ENCODE data around the gene REEP2.
"Not testable (repeated sequence)": the region's sequence is repeated elsewhere in the genome, so short reads cannot be mapped to it uniquely, and the experiment has no call there.

REEP2 gene

DNA sequence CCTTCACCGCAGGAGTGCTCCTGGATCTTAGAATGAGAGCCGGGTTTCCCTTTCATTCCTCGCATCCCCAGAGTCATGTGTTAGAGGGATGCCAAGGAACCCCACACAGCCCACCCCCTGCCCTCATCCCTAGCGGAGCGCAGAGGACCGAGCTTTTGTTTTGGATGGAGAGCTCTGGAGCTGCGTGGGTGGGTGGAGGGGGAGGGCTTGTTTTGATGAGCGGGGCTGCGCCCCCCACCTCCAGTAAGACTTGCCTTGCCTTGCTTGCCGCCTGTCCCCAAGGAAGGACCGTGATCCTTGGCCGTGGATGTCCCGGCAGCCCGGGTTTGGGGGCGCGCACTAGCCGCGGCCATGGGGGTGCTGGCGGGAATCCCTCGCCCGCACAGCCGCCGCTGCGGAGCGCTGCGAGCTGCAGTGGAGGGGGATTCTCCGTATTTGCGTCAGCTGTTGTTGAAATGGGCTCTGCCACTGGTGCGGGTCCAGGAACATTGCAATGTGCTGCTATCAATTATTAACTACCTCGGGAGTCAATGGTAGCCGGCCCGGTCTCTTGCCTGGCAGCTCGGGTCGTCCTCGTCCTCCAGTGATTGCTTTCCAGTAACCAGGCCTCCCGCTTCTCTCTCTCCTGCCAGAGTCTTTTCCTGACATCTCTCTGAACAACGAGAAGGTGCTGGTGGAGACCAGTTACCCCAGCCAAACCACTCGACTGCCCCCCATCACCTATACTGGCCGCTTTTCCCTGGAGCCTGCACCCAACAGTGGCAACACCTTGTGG lies 27.5 kb downstream of the REEP2 start:
- no peak for DNase-seq (ENCODE audit: low read depth in 2 of 2)

DNA sequence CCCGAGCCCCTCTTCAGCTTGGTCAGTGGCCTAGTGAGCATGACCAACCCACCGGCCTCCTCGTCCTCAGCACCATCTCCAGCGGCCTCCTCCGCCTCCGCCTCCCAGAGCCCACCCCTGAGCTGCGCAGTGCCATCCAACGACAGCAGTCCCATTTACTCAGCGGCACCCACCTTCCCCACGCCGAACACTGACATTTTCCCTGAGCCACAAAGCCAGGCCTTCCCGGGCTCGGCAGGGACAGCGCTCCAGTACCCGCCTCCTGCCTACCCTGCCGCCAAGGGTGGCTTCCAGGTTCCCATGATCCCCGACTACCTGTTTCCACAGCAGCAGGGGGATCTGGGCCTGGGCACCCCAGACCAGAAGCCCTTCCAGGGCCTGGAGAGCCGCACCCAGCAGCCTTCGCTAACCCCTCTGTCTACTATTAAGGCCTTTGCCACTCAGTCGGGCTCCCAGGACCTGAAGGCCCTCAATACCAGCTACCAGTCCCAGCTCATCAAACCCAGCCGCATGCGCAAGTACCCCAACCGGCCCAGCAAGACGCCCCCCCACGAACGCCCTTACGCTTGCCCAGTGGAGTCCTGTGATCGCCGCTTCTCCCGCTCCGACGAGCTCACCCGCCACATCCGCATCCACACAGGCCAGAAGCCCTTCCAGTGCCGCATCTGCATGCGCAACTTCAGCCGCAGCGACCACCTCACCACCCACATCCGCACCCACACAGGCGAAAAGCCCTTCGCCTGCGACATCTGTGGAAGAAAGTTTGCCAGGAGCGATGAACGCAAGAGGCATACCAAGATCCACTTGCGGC lies 28.2 kb downstream of the REEP2 start:
- no peak for DNase-seq (ENCODE audit: low read depth in 2 of 2)

DNA sequence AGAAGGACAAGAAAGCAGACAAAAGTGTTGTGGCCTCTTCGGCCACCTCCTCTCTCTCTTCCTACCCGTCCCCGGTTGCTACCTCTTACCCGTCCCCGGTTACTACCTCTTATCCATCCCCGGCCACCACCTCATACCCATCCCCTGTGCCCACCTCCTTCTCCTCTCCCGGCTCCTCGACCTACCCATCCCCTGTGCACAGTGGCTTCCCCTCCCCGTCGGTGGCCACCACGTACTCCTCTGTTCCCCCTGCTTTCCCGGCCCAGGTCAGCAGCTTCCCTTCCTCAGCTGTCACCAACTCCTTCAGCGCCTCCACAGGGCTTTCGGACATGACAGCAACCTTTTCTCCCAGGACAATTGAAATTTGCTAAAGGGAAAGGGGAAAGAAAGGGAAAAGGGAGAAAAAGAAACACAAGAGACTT lies 28.9 kb downstream of the REEP2 start:
- no peak for DNase-seq (ENCODE audit: low read depth in 2 of 2)

DNA sequence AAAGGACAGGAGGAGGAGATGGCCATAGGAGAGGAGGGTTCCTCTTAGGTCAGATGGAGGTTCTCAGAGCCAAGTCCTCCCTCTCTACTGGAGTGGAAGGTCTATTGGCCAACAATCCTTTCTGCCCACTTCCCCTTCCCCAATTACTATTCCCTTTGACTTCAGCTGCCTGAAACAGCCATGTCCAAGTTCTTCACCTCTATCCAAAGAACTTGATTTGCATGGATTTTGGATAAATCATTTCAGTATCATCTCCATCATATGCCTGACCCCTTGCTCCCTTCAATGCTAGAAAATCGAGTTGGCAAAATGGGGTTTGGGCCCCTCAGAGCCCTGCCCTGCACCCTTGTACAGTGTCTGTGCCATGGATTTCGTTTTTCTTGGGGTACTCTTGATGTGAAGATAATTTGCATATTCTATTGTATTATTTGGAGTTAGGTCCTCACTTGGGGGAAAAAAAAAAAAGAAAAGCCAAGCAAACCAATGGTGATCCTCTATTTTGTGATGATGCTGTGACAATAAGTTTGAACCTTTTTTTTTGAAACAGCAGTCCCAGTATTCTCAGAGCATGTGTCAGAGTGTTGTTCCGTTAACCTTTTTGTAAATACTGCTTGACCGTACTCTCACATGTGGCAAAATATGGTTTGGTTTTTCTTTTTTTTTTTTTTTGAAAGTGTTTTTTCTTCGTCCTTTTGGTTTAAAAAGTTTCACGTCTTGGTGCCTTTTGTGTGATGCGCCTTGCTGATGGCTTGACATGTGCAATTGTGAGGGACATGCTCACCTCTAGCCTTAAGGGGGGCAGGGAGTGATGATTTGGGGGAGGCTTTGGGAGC lies 29.5 kb downstream of the REEP2 start:
- DNase-seq (ENCODE audit: low read depth in 2 of 2), result no peak

DNA sequence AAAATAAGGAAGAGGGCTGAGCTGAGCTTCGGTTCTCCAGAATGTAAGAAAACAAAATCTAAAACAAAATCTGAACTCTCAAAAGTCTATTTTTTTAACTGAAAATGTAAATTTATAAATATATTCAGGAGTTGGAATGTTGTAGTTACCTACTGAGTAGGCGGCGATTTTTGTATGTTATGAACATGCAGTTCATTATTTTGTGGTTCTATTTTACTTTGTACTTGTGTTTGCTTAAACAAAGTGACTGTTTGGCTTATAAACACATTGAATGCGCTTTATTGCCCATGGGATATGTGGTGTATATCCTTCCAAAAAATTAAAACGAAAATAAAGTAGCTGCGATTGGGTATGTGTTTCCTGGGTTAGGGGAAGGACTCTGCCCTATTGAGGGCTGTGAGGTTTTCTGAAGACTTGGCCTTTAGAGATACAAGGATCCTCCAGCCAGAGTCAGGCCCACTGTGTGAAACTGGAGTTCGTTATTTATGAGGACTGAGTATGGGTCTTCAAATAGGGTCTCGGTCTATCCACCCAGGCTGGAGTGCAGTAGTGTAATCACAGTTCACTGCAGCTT lies 30.2 kb downstream of the REEP2 start:
- DNase-seq (ENCODE audit: low read depth in 2 of 2), result no peak

DNA sequence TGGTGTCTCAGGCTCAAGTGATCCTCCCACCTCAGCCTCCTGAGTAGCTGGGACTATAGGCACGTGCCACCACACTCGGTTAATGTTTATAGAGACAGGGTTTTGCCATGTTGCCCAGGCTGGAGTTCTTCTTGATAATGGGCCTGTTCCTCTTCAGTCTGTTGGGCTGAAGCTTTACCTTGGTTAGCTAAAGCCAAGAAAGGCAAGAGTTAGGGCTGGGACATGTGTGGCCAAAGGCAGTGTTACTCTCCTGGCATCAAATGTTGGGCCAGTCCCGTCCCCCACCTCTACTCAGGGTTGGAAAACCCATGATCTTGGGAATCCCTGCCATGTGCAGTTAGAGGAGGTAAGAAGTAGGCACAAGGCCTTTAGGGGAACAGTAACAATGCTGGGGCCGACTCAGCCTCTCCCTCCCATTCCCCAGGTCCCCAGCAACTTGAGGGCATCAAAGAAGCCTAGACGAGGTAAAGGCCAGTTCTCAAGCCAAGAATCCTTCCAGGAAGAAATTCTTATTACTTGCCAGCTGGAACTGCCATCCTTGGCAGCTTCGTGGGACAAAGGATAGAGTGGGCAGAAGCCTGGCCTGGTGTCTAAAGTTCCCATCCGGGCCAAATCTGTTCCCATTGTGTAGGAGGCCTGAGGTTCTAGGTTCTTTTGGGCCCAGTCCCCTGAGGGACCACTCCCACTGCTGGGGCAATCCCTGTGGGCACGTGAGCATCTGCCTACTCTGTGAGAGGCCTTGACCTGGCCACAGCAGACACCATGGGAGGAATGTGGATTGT lies 30.9 kb downstream of the REEP2 start:
- DNase-seq (ENCODE audit: low read depth in 2 of 2), result no peak

DNA sequence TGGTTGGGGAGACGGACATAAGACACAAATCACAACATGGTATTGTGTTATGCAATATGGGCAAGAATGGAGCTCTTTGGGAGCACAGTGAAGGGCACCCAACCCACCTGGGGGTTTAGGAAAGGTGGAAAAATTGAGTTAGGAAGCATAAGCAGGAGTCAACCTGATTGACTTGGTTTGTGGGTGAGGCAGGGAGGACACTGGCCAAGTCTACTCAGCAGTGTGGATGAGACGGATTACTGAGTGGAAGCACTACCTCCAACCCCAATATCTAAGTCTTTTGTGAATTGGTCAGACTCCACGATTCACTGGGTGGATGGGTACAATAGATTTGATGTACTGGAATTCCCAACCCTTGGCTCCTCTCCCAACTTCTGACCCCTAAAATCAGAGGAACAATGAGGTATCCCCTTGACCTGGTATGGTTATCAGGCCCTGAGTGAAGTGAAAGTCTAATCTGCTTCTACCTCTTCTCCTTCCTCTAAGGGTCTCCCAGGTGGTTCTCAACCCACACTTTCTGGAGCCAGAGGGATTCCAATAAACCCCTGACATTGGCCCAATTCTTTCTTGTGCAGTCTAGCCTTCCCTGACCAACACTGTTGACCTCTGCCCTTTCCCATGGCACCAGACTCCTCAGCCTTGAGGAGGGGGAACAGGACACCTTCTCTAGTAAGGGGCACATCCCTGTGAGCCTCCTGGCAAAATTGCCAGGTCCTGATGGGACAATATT lies 31.6 kb downstream of the REEP2 start:
- no peak for DNase-seq (ENCODE audit: low read depth in 2 of 2)

DNA sequence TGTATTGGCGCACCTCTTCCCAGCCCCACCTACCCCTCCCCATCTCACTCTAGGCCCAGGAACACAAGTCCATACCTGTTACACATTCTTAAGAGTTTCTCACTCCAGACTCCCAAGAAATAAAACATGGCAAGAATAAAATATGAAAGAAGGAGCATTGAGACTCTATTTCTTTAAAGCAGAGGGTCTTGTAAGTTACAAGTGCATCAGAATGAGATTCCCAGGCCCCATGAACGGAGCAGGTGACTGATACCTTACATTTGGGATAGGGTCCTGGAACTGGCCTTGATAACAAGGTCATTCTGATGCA lies 32.1 kb downstream of the REEP2 start:
- DNase-seq (ENCODE audit: low read depth in 2 of 2), result no peak

DNA sequence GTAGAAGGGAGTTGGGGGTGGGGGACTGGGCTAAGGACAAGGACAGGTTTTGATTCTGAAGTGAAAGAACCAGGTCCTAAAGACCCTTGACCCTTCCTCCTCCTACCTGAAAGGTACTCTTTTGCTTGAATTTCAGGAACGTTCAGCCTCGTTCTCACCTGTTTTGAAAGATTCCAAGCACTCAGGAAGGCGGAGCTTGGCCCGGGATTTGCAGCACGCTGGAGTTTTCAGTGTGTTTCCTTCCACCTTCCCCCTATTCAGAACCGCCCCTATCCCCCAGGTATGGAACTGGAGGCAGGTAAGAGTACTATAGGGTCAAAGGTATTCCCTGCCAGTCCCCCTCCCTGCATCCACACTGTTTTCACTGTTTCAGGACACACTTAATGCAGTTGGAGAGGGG lies 33.5 kb downstream of the REEP2 start:
- no peak for DNase-seq (ENCODE audit: low read depth in 2 of 2)

DNA sequence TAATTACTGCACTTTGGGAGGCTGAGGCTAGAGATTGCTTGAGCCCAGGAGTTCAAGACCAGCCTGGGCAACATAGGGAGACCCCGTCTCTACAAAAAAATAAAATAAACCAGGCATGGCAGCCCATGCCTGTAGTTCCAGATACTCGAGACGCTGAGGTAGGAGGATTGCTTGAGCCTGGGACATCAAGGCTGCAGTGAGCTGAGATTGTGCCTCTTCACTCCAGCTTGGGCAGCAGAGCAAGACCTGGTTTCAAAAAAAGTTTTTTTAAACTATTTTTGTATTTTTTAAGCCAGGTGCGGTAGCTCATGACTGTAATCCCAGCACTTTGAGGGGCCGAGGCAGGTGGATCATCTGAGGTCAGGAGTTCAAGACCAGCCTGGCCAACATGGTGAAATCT lies 34.3 kb downstream of the REEP2 start:
- DNase-seq (ENCODE audit: low read depth in 2 of 2), result not testable (repeated sequence)

DNA sequence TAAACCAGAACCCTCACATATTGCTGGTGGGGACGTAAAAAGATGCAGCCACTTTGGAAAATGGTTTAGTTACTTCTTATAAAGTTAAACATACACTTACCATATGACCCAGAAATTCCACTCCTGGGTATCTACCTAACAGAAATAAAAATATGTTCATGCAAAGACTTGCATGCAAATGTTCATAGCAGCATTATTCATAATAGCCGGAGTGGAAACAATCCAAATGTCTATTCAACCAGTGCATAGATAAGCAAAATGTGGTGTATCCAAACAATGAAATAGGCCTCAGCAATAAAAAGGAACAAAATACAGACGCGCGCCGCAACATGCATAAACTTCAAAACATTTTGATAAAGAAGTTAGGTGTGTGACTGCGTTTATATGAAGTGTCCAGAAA lies 38.1 kb downstream of the REEP2 start:
- DNase-seq (ENCODE audit: low read depth in 2 of 2), result no peak

DNA sequence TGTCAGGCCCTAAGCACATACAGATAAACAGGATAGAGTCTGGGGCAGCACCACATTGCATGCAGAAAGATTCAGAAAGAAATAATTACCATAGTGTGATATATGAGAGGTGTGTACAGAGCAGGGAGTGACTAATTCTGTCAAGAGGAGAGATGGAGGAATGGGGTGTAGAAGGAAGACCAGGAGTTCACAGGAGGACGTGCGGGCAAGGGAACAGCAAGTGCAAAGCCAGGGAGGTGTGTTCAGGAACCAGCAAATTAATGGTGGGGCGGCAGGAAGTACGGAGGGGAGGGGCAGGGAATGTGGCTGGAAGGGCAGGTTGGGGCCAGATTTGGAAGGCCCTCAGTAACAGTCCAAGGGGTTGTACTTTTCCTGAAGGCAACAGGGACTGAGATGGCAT lies 43.8 kb downstream of the REEP2 start:
- DNase-seq (ENCODE audit: low read depth in 2 of 2), result no peak

DNA sequence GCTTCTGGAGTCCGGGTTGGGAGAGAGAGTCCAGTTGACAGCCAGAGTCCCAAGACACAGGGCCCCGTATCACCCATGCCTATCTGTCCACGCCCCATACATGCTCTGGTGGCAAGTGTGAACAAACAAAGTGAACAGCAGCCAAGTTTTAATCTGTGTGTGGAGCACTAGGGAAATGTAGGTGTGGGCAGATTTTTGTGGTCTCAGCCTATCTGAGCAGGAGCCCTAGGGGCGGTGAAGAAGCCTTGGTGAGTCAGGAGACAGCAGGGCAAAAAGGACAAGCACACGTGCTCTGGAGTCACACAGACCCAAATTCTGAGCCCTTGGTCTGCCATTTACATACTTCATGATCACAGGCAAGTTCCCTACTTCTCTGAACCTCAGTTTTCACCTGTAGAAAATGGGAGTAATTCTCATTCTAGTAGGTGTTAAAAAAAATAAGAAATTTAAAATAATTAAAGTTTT lies 49.7 kb downstream of the REEP2 start:
- DNase-seq (ENCODE audit: low read depth in 2 of 2), result no peak

DNA sequence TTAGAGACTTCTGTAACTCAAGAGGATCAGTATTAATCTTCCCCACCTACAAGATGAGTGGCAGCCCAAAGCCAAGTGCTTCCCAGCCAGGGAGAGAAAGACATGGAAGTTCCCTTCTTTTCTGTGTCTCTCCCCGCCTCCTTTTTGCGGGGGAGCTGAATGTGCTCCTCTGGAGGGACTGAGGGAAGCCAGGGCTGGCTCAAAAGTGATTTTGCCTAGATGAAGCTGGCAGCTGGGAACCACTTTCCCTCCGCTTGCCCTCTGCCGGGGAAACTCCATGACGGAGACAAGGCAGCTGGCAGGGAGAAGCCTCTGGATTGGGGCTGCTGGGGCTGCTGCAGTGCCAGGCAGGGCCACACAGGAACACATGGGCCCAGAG lies 50.8 kb downstream of the REEP2 start:
- DNase-seq (ENCODE audit: low read depth in 2 of 2), result no peak

DNA sequence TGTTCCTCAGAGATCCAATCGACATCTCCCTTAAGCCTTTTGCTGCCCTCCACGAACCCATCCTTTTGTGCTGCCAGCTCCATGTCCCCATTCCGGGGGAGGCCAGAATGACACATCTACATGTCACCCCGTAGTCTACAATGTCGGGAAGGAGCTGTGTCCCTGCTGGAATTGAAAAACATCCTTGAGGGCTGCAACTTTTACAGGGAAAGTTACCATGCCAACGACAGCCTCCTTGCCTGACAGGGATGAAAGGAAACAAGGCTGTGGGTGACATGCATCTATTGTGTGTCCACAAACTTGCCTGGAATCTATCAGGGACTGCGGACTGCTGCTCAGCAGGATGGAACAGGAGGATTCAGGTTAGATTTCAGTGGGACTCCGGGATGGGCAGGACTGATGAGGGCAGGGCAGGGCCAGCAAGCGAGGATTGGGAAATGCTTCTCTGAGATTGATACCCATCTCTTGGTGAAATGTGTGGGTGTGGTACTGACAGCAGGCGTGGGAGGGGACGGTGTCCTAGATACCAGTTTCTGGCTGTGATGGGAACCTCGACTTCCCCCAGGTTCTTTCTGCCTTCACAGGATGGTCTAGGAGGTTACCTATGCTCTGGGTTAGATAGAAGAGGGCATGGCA lies 51.9 kb downstream of the REEP2 start:
- no peak for DNase-seq (ENCODE audit: low read depth in 2 of 2)

DNA sequence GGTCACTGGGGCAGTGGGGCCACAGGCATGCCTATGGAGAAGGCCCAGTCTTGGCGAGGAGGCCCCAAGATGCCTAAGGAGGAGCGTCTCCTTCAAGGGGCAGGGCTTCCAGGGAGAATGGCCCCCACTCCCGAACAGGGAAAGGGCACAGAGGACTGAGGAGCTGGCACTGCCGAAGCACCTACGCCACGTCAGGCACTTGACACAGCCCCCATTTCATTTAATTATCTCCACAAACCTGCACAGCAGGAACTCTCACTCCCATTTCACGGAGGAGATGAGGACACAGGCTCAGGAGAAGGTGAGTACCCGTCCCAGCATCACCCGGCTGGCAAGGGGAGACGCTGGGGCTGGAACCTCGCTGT lies 52.4 kb downstream of the REEP2 start:
- DNase-seq (ENCODE audit: low read depth in 2 of 2), result no peak

DNA sequence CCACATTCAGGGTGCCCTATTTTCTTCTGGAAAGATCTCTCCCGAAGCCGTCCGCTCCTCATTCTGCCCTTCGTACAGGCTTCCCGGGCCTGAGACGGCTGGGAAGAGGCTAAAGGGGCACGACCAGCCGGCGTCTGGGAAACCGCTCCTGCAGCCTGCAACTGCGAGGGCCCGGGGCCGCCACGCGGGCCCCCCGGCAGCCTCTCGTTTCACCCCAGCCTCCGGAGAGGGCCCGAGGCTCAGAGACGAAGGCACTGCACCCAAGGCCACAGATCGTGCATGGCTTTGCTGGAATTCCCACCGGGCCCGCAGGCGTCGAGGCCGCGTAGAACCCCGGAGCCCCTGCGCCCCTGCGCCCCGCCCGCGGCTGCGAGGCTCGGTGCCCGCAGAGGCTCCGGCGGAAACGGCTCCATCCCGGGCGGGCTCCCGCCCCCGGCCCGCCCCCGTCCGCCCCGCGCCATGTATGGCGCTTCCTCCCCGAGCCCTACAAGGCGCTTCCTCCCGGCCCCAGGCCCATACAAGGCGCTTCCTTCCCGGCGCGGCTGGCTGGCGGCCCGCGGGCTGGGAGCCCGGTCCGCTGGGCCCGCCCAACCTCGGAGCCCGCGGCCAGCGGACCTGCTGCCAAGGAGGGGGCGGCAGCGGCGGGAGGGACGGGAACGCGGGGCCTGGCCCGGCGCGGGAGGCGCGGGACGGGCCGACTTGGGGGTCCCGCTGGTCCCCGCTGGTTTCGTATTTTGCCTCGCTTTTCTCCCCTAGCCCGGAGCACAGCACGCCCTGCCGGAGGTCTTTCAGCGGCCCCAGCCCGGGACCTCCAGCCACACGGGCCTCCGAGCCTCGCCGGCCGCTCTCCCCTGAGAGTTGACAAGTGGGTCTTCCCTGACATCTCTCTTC lies 53.1 kb downstream of the REEP2 start:
- peak; percentile 74 to 81 for DNase-seq (ENCODE audit: low read depth in 2 of 2)

DNA sequence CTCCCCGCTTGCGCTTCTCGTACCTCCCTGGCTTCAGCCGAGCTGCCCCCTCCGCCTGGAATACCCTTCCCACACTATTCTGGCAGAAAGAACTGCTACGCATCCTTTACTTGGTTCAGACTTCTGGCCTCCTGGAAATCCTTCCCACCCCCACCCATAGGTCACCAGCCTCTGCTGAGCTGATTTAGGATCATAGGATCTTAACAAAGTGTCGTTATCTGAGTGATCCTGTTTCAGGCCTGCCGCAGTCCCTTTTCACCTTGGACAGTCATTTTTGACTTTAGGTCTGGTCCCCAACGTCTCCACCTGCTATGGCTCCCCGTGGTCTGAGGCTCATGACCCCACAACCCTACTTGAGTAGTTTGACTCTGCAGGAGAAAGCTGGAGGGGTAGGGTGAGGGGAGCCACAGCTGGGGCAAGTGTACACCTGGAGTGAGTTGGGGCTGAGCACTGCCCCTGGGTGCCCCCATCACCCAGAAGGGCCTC lies 53.7 kb downstream of the REEP2 start:
- DNase-seq (ENCODE audit: low read depth in 2 of 2), result no peak

DNA sequence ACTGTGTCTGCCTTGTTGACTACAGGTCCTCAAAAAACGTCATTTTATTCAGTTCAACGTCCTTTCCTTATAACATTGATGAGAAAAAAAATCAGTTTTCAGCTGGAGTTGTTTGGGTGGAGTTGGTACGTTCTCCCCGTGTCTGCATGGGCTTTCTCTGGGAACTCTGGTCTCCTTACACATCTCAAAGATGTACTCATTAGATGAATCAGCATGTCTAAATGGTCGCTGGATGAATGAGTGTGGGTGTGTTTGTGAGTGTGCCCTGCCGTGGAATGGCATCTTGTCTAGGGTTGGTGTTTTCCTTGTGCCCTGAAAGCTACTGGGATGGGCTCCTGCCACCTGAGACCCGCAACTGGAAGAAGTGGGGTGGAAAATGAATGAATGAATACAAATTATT lies 56.5 kb downstream of the REEP2 start:
- DNase-seq (ENCODE audit: low read depth in 2 of 2), result no peak
